OCI-LY1 (cell line): ENCODE data around the gene GPC2.

Experiments
- H2AFZ ChIP-seq: fragments of 200-600 bp; sonication (generic), shearing (Covaris generic); 2 replicates; pipeline ENCODE4 v1.6.0; 2014; ENCODE audit warnings: antibody characterized with exemption, mild to moderate bottlenecking, low read length
- H3F3A ChIP-seq: fragments of 200-600 bp; sonication (generic), shearing (Covaris generic); 2 replicates; pipeline ENCODE4 v1.6.0; 2014; ENCODE audit warnings: mild to moderate bottlenecking, antibody characterized with exemption, low read length, moderate library complexity; ENCODE audit not compliant: insufficient read depth
- H3K27ac ChIP-seq: fragments of 200-600 bp; sonication (generic); 2 replicates; pipeline ENCODE4 v1.5.1; 2014; ENCODE audit warnings: low read length, mixed run types, mild to moderate bottlenecking, low read depth; ENCODE audit not compliant: poor library complexity, severe bottlenecking
- H3K27me3 ChIP-seq: fragments of 200-600 bp; sonication (generic); 2 replicates; pipeline ENCODE4 v1.6.0; 2014; ENCODE audit warnings: antibody characterized with exemption, mild to moderate bottlenecking, low read length, moderate library complexity; ENCODE audit not compliant: insufficient read depth
- H3K36me3 ChIP-seq: fragments of 200-600 bp; sonication (generic); 2 replicates; pipeline ENCODE4 v1.6.1; 2014; ENCODE audit warnings: mild to moderate bottlenecking, antibody characterized with exemption, low read length, moderate library complexity, mixed read lengths; ENCODE audit not compliant: insufficient read depth
- H3K4me1 ChIP-seq: fragments of 200-600 bp; sonication (generic); 2 replicates; pipeline ENCODE4 v1.5.1; 2014; ENCODE audit warnings: mild to moderate bottlenecking, low read length, moderate library complexity; ENCODE audit not compliant: insufficient read depth, severe bottlenecking
- H3K4me2 ChIP-seq: fragments of 200-600 bp; sonication (generic), shearing (Covaris generic); 2 replicates; pipeline ENCODE4 v1.6.1; 2014; ENCODE audit warnings: low read length
- H3K4me3 ChIP-seq: fragments of 200-600 bp; sonication (generic); 2 replicates; pipeline ENCODE4 v1.5.1; 2014; ENCODE audit warnings: low read length, low read depth, mild to moderate bottlenecking, mixed read lengths; ENCODE audit not compliant: poor library complexity, severe bottlenecking
- H3K79me2 ChIP-seq: fragments of 200-600 bp; shearing (Covaris generic); 2 replicates; pipeline ENCODE4 v1.6.1; 2016; ENCODE audit warnings: mixed run types, low read length, mixed read lengths; ENCODE audit not compliant: insufficient read depth
- H3K9ac ChIP-seq: fragments of 200-600 bp; sonication (generic), shearing (Covaris generic); 2 replicates; pipeline ENCODE4 v1.6.1; 2014; ENCODE audit warnings: mild to moderate bottlenecking, low read length, mixed read lengths
- H3K9me2 ChIP-seq: fragments of 200-600 bp; sonication (generic), shearing (Covaris generic); 2 replicates; pipeline ENCODE4 v1.6.1; 2014; ENCODE audit warnings: low read depth, mild to moderate bottlenecking, low read length, mixed read lengths
- H3K9me3 ChIP-seq: fragments of 200-600 bp; shearing (Covaris generic); 2 replicates; pipeline ENCODE4 v1.6.1; 2014; ENCODE audit warnings: low read length, mixed read lengths
- H4K20me1 ChIP-seq: fragments of 200-600 bp; sonication (generic), shearing (Covaris generic); 2 replicates; pipeline ENCODE4 v1.6.0; 2016; ENCODE audit warnings: mild to moderate bottlenecking, low read length; ENCODE audit not compliant: insufficient read depth
- CTCF ChIP-seq: fragments of 200-600 bp; sonication (generic), shearing (Covaris generic); IDR thresholded peaks from 2 replicates; pipeline ENCODE4 v1.5.1; 2017; ENCODE audit warnings: mild to moderate bottlenecking, antibody characterized with exemption, low read length, moderate library complexity, mixed read lengths
- EZH2 ChIP-seq: fragments of 200-600 bp; sonication (generic), shearing (Covaris generic); IDR thresholded peaks from 2 replicates; pipeline ENCODE4 v1.8.0; 2017; ENCODE audit warnings: borderline replicate concordance, mixed run types, mild to moderate bottlenecking, antibody characterized with exemption, low read length, moderate library complexity, mixed read lengths

Gene GPC2

DNA sequence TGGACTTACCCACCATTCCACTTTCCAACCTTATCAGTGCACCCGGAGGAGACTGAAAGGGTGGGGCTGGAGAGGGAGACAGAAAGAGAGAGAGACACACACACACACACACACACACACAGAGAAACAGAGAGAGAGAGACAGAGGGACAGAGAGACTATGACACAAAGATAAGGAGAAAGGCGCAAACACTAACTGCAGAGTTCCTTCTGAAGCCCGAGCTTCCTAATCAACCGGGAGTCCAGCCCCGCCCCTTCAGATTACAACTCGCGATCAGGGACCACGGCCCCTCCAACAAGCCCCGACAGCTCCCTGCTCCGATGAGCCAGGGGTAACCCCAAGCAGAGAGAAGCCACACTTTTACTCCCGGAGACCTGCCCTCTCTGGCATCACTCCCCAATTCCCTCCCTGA, 9.3 kb downstream of the GPC2 start:
- Histone ChIP-seq H2AFZ (no peak overlapping the region), H3K27ac (no peak overlapping the region), H3K9ac (no peak overlapping the region), H3K9me3 (no peaks in the 10 kb centered on the region), H3K79me2 (no peaks in the 10 kb centered on the region), H4K20me1 (no peaks in the 10 kb centered on the region), H3F3A (no peaks in the 10 kb centered on the region; the same call in 1 of the 2 replicates), H3K9me2 (no peaks in the 10 kb centered on the region), H3K36me3 (no peaks in the 10 kb centered on the region), H3K4me2 (peak overlapping the region; percentile 31; the same call in 1 of the 2 replicates), H3K4me3 (no peak overlapping the region), H3K4me1 (peaks cover 28% of the 10 kb centered on the region), H3K27me3 (peaks cover 34% of the 10 kb centered on the region)
- TF ChIP-seq CTCF, result no peak

DNA sequence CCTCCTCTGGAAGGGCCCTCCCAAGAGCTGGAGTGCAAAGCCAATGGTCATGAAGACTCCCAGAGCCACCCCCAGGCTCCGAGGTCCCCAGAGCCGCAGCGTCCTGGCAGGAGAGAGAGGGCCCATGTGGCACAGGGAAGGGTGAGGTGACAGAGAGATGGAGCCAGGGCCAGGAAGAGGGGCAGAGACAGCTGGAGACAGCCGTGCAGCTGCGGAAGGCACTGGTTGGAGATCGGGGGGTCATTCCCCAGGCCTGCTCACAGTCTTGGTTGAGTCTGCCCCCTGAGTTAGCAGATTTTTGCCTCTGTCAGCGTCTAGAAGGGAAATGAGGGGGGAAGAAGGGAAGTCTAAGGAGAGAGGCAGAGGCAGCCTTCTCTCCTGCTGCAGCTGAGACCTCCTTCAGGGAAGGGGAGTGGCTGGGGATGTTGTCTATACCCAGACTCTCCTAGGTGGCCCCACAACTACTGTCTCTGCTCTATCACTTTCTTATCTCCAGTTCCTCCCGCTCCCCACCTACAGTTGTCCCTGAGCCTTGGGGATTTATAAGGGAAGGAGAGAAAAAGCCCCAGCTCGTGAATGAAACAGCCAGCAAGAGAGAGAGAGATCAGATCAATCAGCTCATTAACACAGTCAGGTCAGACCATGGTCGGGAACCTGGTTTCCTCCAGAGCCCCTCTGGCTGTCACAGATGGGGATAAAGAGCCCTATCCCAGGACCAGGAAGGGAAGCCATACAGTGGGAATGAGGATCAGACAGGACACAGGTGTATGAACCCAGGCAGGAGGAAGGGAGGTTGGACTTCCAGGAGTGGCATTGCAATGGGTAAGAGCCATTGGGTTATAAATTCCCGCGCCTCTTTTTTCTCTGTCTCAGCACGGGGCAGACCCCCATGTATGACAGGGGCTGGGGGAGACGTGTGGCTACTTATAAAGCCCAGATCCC, 9.9 kb downstream of the GPC2 start:
- H2AFZ ChIP-seq, result no peak overlapping the region

DNA sequence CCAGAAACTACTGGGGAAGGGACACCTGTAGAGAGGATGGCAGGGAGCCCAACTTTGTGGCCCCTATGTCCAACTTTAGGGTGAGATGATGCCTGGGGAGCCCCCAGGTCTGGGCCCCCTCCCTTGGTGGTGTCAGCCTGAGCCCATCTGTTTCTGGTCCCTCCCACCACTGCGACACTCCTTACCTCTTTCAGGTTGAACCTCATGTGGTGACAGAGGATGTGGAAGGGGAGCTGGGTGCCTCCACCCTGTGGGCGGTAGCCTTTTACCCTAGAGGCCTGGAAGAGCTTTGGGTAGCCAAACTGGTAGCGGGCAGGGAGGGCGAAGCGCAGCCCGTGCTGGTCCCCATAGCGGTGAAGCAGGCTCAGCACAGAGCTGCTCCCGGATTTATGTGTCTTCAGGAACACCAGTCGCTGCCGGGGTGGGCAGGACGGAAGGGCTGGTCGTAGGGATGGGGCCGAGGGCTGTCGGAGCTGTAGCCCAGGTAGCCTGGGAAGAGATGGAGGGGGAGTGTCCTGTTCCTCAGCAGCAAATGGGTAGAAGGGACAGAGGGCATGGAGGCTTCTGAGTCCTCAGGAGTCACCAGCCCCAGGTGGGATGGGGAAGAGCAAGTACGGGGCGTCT, 10.8 kb downstream of the GPC2 start:
- peaks cover 28% of the 10 kb centered on the region for H3K4me1 ChIP-seq
- H3K27ac ChIP-seq, result no peak overlapping the region
- H3F3A ChIP-seq, result no peaks in the 10 kb centered on the region
- H3K4me2 ChIP-seq, result no peak overlapping the region
- no peak for TF ChIP-seq EZH2
- no peak for TF ChIP-seq CTCF
- no peaks in the 10 kb centered on the region for H3K9me2 ChIP-seq
- H3K79me2 ChIP-seq, result no peaks in the 10 kb centered on the region
- H3K9ac ChIP-seq, result no peak overlapping the region
- H4K20me1 ChIP-seq, result no peaks in the 10 kb centered on the region
- H3K9me3 ChIP-seq, result no peaks in the 10 kb centered on the region
- H2AFZ ChIP-seq, result no peak overlapping the region
- no peak overlapping the region for H3K4me3 ChIP-seq
- no peaks in the 10 kb centered on the region for H3K36me3 ChIP-seq
- peaks cover 34% of the 10 kb centered on the region for H3K27me3 ChIP-seq

More for the DNA sequence above, 9.9 kb downstream of the GPC2 start:
- Histone ChIP-seq H3F3A (no peaks in the 10 kb centered on the region; the same call in 1 of the 2 replicates), H3K4me1 (peaks cover 28% of the 10 kb centered on the region), H3K79me2 (no peaks in the 10 kb centered on the region), H3K4me3 (no peak overlapping the region), H3K27ac (no peak overlapping the region), H3K36me3 (no peaks in the 10 kb centered on the region), H3K4me2 (no peak overlapping the region), H3K9me2 (no peaks in the 10 kb centered on the region), H4K20me1 (no peaks in the 10 kb centered on the region), H3K9ac (no peak overlapping the region), H3K27me3 (peaks cover 34% of the 10 kb centered on the region), H3K9me3 (no peaks in the 10 kb centered on the region)
- TF ChIP-seq EZH2, result no peak
- TF ChIP-seq CTCF, result no peak
